OCI-LY7 (cell line): ENCODE measurements around the gene PRSS48.

Source experiments
- CTCF ChIP-seq: fragments of 200-600 bp; sonication (generic); conservative IDR thresholded peaks from 2 replicates; pipeline ENCODE4 v1.5.1; 2014; ENCODE audit warnings: mild to moderate bottlenecking, antibody characterized with exemption, low read length, moderate library complexity, mixed read lengths
- EZH2phosphoT487 ChIP-seq: fragments of 200-600 bp; sonication (generic); IDR thresholded peaks from 2 replicates; pipeline ENCODE4 v1.6.1; 2018; ENCODE audit warnings: low read depth, borderline replicate concordance, mild to moderate bottlenecking, mixed run types, antibody characterized with exemption, low read length, moderate library complexity, mixed read lengths

DNA sequence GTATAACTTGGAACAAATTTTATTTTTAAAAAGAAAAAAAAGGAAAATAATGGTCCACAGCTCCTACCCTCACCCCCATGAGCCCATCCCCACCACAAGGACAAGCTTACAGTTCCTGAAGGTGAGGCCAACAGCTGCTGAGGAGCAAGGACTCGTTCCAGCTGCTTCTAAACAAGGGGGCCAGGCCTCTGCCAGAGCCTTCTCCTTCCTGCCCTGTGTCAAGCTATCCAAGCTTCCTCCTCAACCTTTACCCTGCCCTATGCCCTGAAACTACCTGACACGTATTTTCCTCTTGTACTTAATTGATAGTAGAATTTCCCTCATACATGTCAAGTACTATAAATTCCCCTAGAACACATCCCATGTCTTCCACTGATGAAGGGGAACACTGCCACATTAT lies 39.7 kb downstream of the PRSS48 start:
- TF ChIP-seq CTCF (no peak), EZH2phosphoT487 (no peak)
